Measurements from ENCODE around the gene LGR4. TPM values are rescaled to one million over a fixed set of nuclear protein-coding genes. Genes with fewer than 3 reads are reported as not detected.

LGR4 gene
- total RNA-seq, 3 donors from 2014 or later (not counting 1 experiment from before 2014, with no cell fraction given): 0.08 to 0.70 (median 0.35) TPM

GRCh38 chr11:27402450-27402849 lies 70.1 kb downstream of the LGR4 start:
- WGBS (ENCODE audit: insufficient coverage): 100% methylated on average over 2 of the region's 2 CpGs
- intact Hi-C loops (cut with micrococcal nuclease): no loop called here
- Histone ChIP-seq H3K36me3 (ENCODE audit: control insufficient read depth, insufficient read depth, low read length) (no peaks in the 10 kb centered on the region), H3K27me3 (ENCODE audit: control insufficient read depth, insufficient read depth, low read length) (no peaks in the 10 kb centered on the region), H3K4me1 (ENCODE audit: control insufficient read depth, insufficient read depth, low read length) (no peaks in the 10 kb centered on the region), H3K9me3 (ENCODE audit: control insufficient read depth, insufficient read depth, low read length) (no peaks in the 10 kb centered on the region), H3K4me3 (ENCODE audit: low read length) (no peak overlapping the region), H3K27ac (ENCODE audit: low read length) (no peak overlapping the region)
- Mint-ChIP-seq H3K27ac (no peak overlapping the region), H3K4me1 (no peaks in the 10 kb centered on the region), H3K9me3 (no peaks in the 10 kb centered on the region), H3K27me3 (ENCODE audit: low read depth in 2 of 2) (no peaks in the 10 kb centered on the region), H3K4me3 (no peak overlapping the region), H3K36me3 (no peaks in the 10 kb centered on the region)
- no peak for TF ChIP-seq CTCF (IDR thresholded peaks at IDR 0.05)
- ATAC-seq (no peak), DNase-seq (no peak)

DNA sequence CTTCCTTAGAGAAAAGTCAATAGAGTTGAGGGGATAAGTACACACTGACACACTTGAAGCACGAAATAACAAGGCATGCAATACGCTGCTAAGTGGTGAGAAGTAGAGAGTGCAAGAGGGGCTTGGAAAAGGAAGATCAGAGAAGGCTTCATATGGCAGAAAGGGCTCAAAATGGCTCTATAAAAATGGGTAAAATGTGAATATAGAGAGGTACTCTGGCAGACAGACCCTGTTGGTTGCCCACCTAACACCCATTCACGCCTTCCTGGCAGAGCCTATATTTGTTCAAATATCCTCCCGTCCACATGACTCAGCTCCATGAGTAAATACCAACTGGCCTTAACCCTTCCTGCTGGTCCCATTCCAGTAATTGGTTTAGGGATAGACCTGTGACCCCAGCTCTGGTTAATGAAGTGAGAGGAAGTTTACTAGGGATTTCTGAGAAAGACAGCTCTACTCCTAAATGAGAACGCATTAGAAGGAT lies 70.7 kb downstream of the LGR4 start:
- no peak overlapping the region for H3K4me3 ChIP-seq (ENCODE audit: low read length)
- no peaks in the 10 kb centered on the region for H3K9me3 ChIP-seq (ENCODE audit: control insufficient read depth, insufficient read depth, low read length)
- H3K36me3 ChIP-seq (ENCODE audit: control insufficient read depth, insufficient read depth, low read length): no peaks in the 10 kb centered on the region
- H3K4me1 ChIP-seq (ENCODE audit: control insufficient read depth, insufficient read depth, low read length): no peaks in the 10 kb centered on the region
- ATAC-seq: peak in 1 of 3 donors; percentile 10
- intact Hi-C loops (cut with micrococcal nuclease): no loop called here
- no peak for TF ChIP-seq CTCF (IDR thresholded peaks at IDR 0.05)
- H3K9me3 Mint-ChIP-seq: no peaks in the 10 kb centered on the region
- H3K4me3 Mint-ChIP-seq: no peak overlapping the region
- 94% methylated on average over 5 of the region's 5 CpGs for WGBS (ENCODE audit: insufficient coverage)
- H3K27ac ChIP-seq (ENCODE audit: low read length): no peak overlapping the region
- H3K36me3 Mint-ChIP-seq: no peaks in the 10 kb centered on the region
- H3K4me1 Mint-ChIP-seq: no peaks in the 10 kb centered on the region
- no peak overlapping the region for H3K27ac Mint-ChIP-seq
- H3K27me3 ChIP-seq (ENCODE audit: control insufficient read depth, insufficient read depth, low read length): no peaks in the 10 kb centered on the region
- DNase-seq: no peak
- peaks cover 0 to 2% of the 10 kb centered on the region in 2 donors for H3K27me3 Mint-ChIP-seq (ENCODE audit: low read depth in 2 of 2)

- H3K4me3 Mint-ChIP-seq: no peak overlapping the region
- ATAC-seq: peak in 1 of 3 donors; percentile 10
- no peak overlapping the region for H3K4me3 ChIP-seq (ENCODE audit: low read length)
- no peak for TF ChIP-seq CTCF (IDR thresholded peaks at IDR 0.05)
- H3K9me3 ChIP-seq (ENCODE audit: control insufficient read depth, insufficient read depth, low read length): no peaks in the 10 kb centered on the region
- no peaks in the 10 kb centered on the region for H3K36me3 Mint-ChIP-seq
- H3K27me3 Mint-ChIP-seq (ENCODE audit: low read depth in 2 of 2): peaks cover 0 to 3% of the 10 kb centered on the region in 2 donors
- no peaks in the 10 kb centered on the region for H3K9me3 Mint-ChIP-seq
- intact Hi-C loops (cut with micrococcal nuclease): no loop called here
- WGBS (ENCODE audit: insufficient coverage): 100% methylated on average over 3 of the region's 5 CpGs
- H3K27me3 ChIP-seq (ENCODE audit: control insufficient read depth, insufficient read depth, low read length): no peaks in the 10 kb centered on the region
- H3K4me1 Mint-ChIP-seq: no peaks in the 10 kb centered on the region
- H3K27ac Mint-ChIP-seq: no peak overlapping the region
- no peaks in the 10 kb centered on the region for H3K36me3 ChIP-seq (ENCODE audit: control insufficient read depth, insufficient read depth, low read length)
- no peaks in the 10 kb centered on the region for H3K4me1 ChIP-seq (ENCODE audit: control insufficient read depth, insufficient read depth, low read length)
- H3K27ac ChIP-seq (ENCODE audit: low read length): no peak overlapping the region
- DNase-seq: no peak
Measured at GRCh38 chr11:27401280-27401832, 71.2 kb downstream of the LGR4 start.

GRCh38 chr11:27398400-27398770 lies 74.2 kb downstream of the LGR4 start:
- H3K27ac ChIP-seq (ENCODE audit: low read length): no peak overlapping the region
- intact Hi-C loops (cut with micrococcal nuclease): no loop called here

More at GRCh38 chr11:27398400-27398770, 74.2 kb downstream of the LGR4 start:
- no peaks in the 10 kb centered on the region for H3K9me3 Mint-ChIP-seq
- no peak overlapping the region for H3K27ac Mint-ChIP-seq
- no peak for DNase-seq
- H3K4me3 ChIP-seq (ENCODE audit: low read length): no peak overlapping the region
- H3K9me3 ChIP-seq (ENCODE audit: control insufficient read depth, insufficient read depth, low read length): no peaks in the 10 kb centered on the region
- no peaks in the 10 kb centered on the region for H3K27me3 ChIP-seq (ENCODE audit: control insufficient read depth, insufficient read depth, low read length)
- TF ChIP-seq CTCF (IDR thresholded peaks at IDR 0.05): no peak
- no peaks in the 10 kb centered on the region for H3K36me3 Mint-ChIP-seq
- no peaks in the 10 kb centered on the region for H3K4me1 ChIP-seq (ENCODE audit: control insufficient read depth, insufficient read depth, low read length)
- H3K36me3 ChIP-seq (ENCODE audit: control insufficient read depth, insufficient read depth, low read length): no peaks in the 10 kb centered on the region
- H3K4me1 Mint-ChIP-seq: no peaks in the 10 kb centered on the region
- peaks cover 3 to 13% of the 10 kb centered on the region in 2 donors for H3K27me3 Mint-ChIP-seq (ENCODE audit: low read depth in 2 of 2)
- H3K4me3 Mint-ChIP-seq: no peak overlapping the region
- WGBS (ENCODE audit: insufficient coverage): 96% methylated on average over 3 of the region's 3 CpGs
- no peak for ATAC-seq
